Right hindlimb (tissue), 1 donor: ENCODE measurements around the gene MRPL17.

Source experiments
- DNase-seq: peaks from one replicate; pipeline ENCODE4 v3.0.0-alpha.2; 2018

Gene MRPL17

DNA sequence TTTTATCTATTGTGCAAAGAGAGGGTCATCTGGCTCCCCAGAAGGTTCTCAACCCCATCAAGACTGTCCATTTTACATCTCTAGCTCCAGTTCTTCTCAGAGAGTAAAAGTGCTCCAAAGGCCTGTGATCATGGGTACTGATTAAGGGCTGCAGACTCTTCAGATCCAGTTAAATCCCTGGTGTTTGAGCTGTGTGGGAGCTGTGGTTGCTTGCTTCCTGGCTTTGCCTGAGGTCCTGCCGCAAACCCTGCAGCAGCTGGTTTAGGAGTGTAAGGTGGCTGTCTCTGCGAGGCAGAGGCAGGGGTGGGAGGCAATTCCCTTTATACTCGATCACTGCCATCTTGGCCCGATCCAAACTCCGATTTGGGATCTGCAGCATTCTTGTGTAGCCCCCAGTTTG lies 1.2 kb downstream of the MRPL17 start:
- peak; percentile 27 for DNase-seq

DNA sequence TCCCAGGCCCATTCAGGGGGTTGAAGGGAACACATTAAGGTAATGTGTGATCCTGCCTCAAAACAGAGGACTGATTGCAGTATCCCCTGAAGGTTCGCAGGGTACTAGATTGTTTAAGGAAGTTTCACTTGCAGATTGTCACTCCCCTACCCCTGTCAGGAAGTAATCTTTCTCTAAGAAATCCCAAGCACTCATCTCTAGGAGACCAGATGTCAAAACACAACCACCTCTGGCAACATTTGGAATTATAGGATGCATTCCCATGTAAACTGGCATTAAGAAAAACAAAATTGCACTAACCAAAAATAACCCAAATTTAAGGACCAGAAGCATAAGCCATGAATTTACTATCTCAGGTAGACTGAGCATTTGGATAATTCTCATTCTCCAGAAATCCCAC lies 1.6 kb downstream of the MRPL17 start:
- no peak for DNase-seq

DNA sequence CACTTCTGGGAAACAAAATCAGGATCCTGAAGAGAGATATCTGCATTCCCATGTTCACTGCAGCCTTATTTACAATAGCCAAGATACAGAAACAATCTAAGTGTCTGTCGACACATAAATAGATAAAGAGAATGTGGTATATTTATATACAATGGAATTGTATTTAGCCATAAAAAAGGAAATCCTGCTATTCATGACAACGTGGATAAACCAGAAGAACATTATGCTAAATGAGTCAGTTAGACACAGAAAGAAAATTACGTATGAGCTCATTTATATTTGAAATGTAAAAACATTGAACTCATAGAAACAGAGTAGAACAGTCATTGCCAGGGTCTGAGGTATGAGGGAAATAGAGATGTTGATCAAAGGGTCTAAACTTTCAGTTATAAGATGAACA lies 6.1 kb downstream of the MRPL17 start:
- no peak for DNase-seq

DNA sequence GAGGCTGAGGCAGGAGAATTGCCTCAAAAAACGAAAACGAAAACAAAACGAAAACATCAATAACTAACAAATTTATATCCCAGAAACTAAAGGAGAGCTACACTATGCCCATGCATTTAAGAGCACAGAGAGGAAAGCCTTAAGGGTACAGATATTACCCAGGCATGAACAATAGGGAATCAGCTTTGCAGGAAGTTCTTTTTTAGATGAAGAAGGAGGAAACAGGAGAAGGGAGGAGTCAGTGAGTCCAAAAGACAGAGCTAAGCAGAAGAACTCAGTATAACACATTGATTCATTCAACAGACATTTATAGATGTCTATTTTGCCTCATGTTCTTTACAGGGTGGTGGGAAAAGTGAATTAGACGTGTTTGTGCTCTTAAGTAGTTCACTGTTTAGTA lies 8.3 kb downstream of the MRPL17 start:
- no peak for DNase-seq

DNA sequence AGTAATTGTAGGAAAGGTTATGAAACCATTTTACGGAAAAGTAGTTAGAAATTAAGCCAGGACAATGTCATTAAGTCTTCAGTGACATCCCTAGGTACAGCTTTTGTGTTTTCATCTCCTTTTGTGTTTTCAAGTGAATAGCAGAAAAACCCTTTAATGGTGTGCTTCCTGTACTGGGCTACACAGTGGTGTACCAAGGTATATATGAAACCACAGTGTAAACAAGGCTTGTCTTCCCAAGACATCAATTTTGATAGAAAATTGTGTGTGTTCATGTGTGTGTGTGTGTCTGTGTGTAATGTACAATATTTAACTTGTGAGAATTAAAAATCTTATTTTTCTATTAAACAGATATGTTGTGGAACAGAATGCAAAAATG lies 8.9 kb downstream of the MRPL17 start:
- DNase-seq = no peak

DNA sequence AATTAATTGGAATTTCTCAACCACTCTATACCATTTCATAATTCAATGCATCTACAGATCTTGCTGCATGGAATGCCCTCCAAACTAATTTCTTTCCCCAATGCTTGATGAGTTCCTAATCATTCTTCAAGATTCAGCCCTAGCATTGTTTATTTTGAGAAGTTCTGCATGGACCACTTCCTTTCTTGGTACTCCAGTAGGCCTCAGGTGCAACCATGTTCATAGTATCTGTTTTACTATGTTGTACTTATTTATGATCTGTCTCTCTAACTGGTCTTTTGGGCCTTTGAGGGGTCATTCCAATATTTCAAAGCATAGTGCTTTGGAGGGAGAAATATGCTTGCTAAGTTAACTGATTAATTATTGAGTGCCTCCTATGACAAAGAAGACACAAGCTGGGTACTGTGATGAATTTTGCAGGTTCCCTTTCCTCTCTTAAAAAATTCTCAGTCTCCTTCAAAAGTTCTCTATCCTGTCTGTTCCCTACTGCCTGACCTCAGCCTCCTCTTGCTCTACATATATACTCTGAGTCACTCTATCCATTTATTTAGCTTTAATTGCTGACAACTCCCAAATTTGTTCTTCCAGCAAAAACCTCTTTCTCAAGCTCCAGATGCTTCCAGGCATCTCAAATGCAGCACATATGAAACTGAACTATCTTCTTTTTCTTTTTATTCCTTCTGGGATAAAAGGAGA lies 9.5 kb downstream of the MRPL17 start:
- no peak for DNase-seq

DNA sequence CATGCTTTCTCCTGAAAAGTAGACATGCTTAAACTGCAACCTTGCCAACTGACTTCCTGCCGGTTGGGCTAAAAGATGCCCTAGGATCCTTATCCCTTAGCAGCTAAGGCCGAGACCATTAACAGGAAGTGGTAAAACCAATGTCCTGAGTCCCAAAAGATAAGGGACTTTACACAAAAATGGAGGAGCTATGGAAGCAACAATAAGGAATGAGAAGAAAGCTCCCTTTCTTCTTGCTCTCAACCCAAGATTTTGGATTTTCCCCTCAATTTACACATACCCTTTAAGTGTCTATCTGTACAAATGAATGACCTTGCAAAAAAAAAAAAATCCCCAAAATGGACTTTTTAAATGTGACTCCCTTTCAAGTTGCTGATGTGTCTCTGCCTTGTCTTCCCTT lies 11.1 kb downstream of the MRPL17 start:
- no peak for DNase-seq

DNA sequence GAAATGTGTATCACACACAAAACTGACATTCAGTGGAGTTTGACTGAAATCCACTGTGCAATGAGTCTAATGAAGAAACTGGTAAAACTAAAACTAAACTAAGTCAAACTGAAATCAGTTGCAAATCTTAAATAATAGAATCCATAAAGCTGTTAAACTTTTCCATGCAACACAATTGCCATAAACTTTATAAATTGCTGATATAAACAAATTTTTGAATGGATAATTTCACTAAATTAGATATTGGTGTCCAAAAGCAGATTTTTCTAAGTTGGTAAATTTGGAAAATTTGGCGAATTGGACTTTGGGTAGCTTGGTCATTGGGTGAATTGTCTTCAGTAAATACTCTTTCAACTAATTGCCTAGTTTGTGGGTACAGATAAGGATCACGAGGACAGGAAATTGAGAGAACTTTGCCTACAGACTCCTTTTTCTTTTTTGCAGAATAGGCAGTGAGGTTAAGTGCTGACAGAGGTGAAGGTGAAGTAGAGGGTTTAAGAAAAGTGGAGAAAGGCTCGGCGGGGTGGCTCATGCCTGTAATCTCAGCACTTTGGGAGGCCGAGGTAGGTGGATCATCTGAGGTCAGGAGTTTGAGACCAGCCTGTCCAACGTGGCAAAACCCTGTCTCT lies 12.8 kb downstream of the MRPL17 start:
- no peak for DNase-seq

DNA sequence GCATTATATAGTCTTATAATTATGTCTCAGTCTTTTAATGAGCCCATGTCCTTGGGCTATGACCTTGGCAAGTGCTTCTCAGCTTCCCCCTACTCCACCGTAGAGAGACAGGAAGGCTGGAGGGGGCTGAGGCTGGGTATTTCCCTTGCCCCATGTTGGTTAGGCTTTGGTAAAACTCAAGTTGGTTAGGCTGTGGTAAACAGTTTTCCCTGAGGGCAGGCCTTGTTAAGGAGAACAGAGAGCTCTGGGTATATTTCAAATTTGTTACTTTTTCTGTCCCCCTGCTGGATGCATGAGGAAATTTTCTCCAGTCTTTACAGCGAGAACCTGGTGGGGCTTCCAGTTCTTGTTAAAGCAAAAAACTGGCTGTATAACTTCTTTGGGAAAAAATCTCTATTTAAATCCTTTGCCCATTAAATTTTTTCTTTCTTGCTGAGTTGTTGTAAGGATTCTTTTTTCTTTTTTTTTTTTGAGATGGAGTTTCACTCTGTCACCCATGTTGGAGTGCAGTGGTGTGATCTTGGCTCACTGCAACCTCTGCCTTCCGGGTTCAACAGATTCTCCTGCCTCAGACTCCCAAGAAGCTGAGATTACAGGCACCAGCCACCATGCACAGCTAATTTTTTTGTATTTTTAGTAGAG lies 15.3 kb downstream of the MRPL17 start:
- DNase-seq = no peak

DNA sequence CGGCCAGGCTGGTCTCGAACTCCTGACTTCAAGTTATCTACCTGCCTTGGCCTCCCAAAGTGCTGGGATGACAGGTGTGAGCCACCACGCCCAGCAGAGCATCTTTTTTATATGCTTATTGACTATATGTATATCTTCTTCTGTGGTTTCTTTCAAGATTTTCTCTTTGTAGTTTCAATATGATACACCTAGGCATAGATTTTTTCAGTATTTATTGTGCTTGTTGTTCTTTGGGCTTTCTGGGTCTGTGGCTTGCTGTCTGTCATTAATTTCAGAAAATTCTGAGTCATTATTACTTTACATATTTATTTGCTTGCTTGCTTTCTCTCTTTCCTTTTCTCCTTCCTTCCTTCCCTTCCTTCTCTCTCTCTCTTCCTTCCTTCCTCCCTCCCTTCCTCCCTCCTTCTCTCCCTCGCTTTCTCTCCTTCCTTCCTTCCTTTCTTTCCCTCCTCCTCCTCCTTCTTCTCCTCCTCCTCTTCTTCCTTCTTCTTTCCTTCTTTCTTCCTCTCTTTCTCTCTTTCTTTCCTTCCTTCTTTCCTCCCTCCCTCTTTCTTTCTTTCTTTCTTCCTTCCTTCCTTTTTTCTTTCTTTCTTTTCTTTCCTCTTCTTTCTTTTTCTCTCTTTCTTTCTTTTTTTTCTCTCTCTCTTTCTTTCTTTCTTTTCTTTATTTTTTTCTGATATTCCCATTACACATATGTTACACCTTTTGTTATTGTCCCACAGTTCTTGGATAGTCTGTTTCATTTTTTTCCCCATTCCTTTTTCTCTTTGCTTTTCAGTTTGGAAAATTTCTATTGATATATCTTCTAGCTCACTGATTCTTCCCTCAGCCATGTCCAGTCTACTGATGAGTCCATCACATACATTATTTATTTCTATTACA lies 16.6 kb downstream of the MRPL17 start:
- no peak for DNase-seq

DNA sequence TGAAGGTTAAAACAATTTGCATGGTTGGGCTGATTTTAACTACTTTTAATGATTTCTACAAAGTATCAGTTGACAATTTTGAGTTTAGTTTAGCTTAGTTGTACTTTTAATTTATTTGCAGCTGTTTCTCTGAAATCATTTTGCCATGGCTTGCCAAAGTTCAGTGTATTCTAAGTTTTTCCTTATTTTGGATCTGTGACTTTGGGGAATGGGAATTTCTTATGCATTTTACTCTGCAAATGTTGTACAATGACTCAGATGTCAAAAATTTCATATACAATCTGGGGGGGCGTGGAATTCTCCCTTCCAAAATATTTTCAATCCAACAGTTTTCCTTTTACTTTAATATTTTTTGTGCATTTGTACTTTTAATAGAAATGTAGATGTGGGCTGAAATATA lies 18.6 kb downstream of the MRPL17 start:
- no peak for DNase-seq

DNA sequence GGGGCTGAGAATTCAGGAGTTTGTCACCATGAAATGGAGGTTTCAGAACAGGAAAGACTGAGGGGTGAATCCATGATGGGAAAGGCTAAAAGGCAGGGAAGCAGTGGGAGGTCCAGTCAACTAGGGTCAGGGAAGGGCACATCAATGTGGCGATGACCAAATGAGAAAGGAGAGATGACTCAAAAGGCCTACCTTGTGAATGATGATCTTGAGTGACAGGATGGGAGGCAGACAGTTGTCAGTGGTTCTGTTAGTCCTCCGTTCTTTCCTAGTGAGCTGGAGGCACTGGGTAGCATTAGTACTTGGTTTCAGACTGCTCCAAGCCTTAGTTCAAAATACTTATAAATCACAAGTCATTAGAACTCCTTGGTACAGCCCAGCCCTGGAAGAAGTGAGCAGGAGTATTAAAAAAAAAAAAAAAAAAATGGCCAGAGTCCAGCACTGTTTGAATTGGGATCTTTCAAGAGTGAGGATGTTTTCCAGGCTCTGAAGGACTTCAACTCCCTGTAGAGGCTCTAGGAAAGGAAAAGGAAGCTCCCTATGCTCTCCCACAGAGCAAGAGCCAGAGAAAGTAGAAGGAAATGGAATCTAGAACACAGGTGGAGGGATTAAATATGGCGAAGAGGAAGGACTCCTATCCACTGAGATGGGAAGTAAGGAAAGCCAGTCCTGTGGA lies 19.2 kb downstream of the MRPL17 start:
- no peak for DNase-seq

DNA sequence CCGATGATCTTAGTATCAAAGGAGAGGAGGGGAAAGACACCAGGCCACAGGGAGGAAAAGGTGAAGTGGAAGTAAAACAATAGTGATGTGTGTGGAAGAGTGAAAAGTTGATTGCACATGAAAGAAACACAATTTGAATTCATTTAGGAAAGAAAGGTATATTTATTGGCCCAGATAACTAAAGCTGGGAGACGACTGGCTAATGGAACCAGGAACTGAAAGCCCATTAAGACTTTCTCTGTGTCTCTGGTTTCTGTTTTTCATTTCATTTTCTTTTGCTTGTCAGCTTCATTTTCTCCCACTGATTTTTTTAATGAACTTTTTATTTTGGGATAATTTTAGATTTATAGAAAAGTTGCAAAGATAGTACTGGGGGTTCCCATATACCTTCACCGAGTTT lies 22.4 kb downstream of the MRPL17 start:
- no peak for DNase-seq

DNA sequence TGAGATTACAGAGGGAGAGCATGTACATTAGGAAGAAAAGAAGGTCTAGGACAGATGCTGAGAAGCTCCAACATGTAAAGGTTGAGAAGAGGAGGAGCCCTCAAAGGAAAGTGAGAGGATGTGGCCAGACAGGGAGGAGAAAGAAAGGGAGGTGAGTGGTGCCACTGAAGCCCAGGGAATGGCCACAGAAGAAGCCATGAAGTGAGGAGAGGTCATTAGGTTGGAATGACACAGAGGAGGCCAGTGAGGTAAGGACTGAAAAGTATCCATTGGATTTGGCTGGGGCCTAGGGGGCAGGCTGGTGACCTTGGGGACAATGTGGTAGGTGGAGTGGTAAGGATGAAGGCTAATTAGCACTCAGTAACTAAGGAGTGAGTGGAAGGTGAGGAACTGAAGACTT lies 24.5 kb downstream of the MRPL17 start:
- no peak for DNase-seq

DNA sequence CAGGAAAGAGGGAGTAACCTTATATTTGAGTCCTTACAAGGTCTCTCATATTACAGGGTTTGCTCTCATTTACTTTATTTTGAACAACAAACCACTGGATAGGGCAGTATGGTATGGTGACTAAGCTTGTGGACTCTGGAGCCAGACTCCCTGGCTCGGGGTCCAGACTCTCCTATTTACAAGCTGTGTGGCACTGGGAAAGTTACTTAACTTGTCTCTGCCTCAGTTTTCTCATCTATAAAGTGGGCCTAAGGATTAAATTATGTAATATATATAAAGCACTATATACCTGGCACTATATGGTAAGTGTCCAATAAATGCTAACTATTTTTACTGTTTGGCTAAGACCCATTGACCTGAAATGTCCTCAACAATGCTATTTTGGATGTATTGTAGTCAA lies 25.8 kb downstream of the MRPL17 start:
- DNase-seq = no peak

DNA sequence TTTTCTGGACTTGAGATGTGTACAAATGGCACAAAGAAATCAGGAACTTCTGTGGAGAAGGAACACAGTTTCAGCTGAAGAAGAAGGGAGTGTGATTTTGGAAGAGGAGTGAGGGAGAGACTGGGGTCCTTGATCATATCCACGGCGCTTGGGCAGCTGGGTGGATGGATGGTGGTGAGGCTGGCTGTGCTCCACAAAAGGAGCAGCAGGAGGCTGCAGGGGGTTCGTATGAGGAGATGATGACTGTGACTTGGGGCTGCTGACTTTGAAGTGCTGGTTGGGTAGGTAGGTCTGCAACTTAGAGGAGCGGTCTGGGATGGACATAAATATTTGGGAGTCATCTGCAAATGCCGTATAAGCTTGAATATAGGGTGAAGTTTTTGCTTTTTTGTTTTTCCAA lies 26.2 kb downstream of the MRPL17 start:
- no peak for DNase-seq

DNA sequence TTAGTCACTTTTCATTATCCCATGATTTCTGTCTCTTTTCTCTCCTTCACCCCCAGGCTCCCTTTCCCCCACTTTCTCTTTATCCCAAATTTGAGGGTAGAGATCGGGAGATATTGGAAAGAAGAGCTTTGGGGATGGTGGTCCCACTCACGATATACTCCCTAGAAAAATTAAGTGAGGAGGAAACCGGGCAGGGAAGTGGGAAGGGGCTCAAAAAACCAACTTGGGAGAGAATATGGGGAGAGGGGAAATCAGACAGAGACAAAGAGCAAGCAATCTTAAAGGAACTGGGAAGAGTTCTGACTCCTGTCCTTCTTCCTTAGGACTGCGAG lies 26.6 kb downstream of the MRPL17 start:
- DNase-seq = no peak

DNA sequence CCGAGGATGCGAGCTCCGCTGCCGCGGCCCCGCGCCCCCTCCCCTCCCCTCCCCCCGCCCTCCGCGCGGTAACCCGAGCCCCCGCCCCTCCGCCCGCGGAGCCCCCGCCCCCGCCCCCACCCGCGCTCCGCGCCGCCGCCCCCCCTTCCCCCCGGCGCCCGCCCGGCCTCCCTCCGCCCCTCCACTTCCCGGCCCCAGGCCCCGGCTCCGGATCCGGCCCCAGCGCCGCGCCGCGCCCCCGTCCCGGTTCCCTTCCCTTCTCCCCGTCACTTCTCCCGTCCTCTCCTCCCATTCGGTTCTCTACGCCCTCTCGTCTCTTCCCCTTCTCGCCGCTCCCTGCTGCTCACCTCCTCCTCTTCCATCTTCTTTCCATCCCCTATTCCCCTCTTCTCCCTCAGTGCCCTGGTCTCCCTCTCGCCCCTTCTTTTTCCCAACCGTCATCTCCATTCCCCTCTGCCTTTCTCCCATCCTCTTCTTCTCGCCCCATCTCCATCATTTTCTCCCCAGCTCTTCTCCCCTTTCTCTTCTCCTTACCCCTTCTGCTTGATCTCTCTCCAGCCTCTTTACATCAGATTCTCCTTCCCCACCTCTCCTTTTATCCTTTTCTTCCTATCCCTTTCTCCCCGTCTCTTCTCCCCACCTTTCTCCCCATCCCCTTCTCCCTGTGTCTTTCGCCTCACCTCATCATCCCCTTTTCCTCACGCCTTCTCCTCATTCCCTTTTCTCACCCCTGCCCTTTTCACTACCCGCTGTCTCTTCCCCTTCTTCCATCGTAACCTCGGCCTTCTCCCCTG lies 27.2 kb downstream of the MRPL17 start, which contains the start of gene DCHS1:
Gene DCHS1, minus strand, starts transcription at position 20 of the 794 bp plus-strand sequence. CDS start 14,196 bp downstream, outside the sequence.
- peak; percentile 80 for DNase-seq

DNA sequence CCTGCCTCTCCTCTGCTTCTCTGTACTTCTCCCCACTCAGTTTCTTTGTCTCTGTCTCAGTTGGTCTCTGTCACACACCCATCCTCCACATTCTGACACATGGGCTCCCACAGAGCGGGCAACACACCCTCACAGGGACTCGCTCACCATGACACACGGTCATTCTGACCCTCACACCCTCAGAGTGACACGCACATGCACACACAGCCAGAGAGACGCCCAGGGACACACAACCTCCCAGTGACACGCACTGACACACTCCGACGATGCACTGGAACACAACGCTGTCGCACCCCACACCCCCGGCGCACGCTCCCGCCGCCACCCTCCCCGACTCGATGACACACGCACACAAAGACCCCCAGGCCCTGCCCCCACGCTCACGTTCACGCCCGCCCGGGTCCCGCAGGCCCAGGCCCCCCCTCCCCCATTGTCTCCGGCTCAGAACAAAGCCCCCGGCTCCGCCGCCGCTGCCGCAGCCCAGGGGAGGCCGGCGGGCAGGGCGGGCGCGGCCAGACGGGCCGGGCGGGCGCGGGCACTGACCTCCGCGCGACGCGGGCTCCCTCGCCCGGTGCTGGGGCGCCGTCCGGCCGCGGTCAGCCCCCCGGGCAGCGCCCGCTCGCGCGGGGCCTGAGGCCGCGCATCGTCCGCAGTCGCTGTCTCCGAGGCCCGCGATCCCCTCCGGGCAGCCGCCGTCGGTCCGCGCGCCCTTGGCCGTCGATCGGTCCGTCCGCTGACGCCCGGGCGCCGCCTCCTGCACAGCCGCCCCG lies 27.9 kb downstream of the MRPL17 start:
- DNase-seq = peak; percentile 69

DNA sequence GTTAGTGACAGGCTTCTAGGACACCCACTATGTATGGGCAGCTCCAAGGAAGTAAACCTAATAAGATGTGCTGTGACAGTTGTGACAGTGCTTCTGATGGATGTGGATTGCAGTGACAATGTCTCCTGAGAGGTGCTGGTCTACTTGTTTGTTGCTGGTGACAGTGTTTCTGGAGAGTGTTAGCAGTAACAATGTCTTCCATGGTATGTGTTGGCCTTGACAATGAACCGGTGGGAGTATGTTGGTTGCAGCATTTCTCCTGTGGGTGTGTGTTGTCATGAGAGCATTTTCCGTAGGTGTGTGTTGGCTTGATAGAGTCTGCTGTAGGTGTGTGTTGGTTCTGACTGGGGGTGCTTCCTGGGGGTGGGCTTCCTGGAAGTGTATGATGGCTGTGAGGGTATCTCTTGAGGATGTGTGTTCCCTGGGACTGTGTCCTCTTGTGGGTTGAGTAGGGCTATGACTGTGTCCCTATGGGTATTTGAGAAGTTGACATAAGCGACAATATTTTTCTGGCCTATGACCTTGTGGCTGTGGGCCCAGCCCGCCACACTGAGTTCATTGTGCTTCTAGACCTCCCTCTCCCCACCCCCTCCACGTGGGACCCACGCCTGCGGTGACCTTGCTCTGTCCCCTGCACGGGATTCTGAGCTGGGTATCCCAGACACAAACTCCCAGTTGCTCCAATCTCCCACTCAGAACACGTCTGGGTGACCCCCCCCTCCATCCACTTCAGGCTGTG lies 28.7 kb downstream of the MRPL17 start:
- DNase-seq = no peak

DNA sequence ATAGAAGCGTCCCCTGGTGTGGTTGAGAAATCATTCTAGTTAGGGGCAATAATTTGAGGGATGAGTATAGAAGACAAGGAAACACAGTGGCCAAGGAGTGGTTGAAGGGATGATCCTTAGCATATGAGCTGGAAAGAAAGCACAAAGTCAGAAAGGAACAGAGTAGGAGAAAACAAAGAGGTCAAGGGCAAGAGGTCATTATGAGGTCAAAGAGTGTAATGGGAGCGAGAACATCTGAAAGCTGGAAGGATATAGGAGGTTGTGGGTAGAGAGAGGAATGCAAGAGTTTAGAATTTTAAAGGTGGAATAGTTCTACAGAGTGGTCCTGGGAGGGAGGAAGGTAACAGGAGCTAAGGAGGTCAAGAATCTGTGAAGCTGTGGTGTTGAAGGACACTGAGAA lies 29.5 kb downstream of the MRPL17 start:
- DNase-seq = no peak
